ENCODE data around the gene PPM1K. TPM values are rescaled to one million over a fixed set of nuclear protein-coding genes. Genes with fewer than 3 reads are reported as not detected.

PPM1K gene
- polyA plus RNA-seq (2011; rRNA removed) (9.0 and 9.7 TPM in 2 replicates), polyA minus RNA-seq (2011; rRNA and poly(A)+ RNA removed) (11.8 and 21.3 TPM in 2 replicates)

GRCh38 chr4:88284439-88285234 is at the start of gene PPM1K:
TSS of gene PPM1K (minus strand) at chr4:88284561. CDS start at chr4:88278583, 5,978 bp downstream.
- CTCF ChIA-PET = interaction anchor here (0.9 to 1.9 kb wide), 8 partner anchors 9 to 231 kb away, joined by 3 to 5 read pairs (median 4); partner anchors contain the start of gene HERC5
- POLR2A ChIA-PET = no interaction called here
- TF ChIP-seq CTCF (IDR thresholded peaks at IDR 0.05; ENCODE audit: insufficient read depth, low read depth, low read length) = peak; percentile 28; the same call in 1 of the 2 replicates
- peak within 1 kb of the TSS; percentile 86 for H3K4me3 ChIP-seq (ENCODE audit: low read depth, low read length)
- DNase-seq (ENCODE audit: low read depth) = peak; percentile 91
- no peaks in the 10 kb centered on the region for H3K36me3 ChIP-seq (ENCODE audit: control insufficient read depth, insufficient read depth, low read length)
- 0 out of 2 replicates have a peak, but pooled peaks cover 1% of the 10 kb centered on the region for H3K27me3 ChIP-seq (ENCODE audit: control insufficient read depth, insufficient read depth, low read length)

DNA sequence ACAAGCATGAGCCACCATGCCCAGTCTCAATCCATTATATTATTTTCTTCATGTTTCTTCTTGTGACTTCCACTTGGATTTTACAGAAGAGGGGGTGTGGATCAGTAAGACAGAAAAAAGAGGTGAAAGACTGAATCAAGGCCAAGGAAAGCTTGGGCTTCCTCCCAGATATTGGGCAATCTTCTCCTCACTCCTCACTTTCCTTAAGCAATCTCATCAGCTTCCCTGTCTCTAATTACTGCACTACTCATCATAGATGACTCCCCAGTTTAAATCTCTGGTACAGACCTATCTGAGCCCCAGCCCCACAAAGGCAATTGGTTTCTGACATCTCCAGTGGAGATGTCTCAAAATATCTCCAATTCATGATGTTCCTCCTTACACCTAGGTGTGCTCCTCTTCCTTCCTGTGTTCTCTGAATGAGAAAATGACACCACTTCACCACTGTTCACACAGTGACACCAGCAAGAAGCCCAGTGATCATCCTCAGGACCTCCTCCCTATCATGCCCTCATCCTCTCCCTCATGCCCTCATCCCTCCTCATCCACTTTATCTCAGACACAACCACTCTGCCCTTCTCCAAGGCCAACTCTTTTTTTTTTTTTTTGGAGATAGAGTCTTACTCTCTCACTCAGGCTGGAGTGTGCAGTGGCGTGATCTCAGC is 49.5 kb upstream of the PPM1K start:
- POLR2A ChIA-PET = interaction anchor here (0.6 kb wide), 1 partner anchor 156 kb away, joined by 3 read pairs; no protein-coding TSS in a partner anchor

GRCh38 chr4:88327665-88328064 is 43.3 kb upstream of the PPM1K start:
- POLR2A ChIA-PET = no interaction called here

More for the DNA sequence above, 49.5 kb upstream of the PPM1K start:
- H3K27me3 ChIP-seq (ENCODE audit: control insufficient read depth, insufficient read depth, low read length) = no peaks in the 10 kb centered on the region
- no peak overlapping the region for H3K4me3 ChIP-seq (ENCODE audit: low read depth, low read length)
- no peaks in the 10 kb centered on the region for H3K36me3 ChIP-seq (ENCODE audit: control insufficient read depth, insufficient read depth, low read length)
- peak; percentile 26 for DNase-seq (ENCODE audit: low read depth)
- no peak for TF ChIP-seq CTCF (IDR thresholded peaks at IDR 0.05; ENCODE audit: insufficient read depth, low read depth, low read length)
- CTCF ChIA-PET = interaction anchor here (1.4 kb wide), 1 partner anchor 181 kb away, joined by 4 read pairs; no protein-coding TSS in a partner anchor

DNA sequence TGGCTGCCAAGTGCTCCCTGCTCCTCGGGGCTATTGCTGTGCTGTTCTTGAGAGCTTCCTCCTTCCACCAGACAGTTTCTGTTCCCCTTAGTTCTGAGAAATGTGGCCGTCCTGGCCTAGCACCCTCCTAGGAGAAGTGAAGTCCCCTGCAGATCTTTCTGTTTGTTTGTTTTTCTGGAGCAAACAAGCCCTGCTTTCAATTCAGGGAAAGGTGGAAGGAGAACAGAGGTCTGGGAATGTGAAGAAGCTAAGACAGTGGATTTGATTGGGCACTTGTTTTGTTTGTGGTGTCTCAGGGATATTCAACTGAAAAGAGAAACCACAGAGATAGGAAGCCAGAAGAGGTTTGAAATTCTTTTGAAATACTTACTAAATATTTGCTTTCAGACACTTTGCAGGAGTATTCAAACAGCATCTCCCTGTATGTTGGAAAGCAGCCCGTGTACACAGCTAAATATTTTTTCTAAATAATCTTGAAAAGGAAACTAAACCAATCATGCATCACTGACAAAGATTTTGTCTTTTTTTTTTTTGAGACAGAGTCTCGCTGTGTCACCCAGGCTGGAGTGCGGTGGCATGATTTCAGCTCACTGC is 36.5 kb upstream of the PPM1K start:
- ChIA-PET CTCF (interaction anchor here (0.6 to 1.4 kb wide), 3 partner anchors 15 to 627 kb away, joined by 3 to 4 read pairs (median 3); no protein-coding TSS in a partner anchor), POLR2A (no interaction called here)
- Histone ChIP-seq H3K27me3 (ENCODE audit: control insufficient read depth, insufficient read depth, low read length) (no peaks in the 10 kb centered on the region; the same call in 1 of the 2 replicates), H3K4me3 (ENCODE audit: low read depth, low read length) (no peak overlapping the region), H3K36me3 (ENCODE audit: control insufficient read depth, insufficient read depth, low read length) (no peaks in the 10 kb centered on the region)
- TF ChIP-seq CTCF (IDR thresholded peaks at IDR 0.05; ENCODE audit: insufficient read depth, low read depth, low read length) = no peak
- DNase-seq (ENCODE audit: low read depth) = peak; percentile 5

More at GRCh38 chr4:88327665-88328064, 43.3 kb upstream of the PPM1K start:
- no peak for TF ChIP-seq CTCF (IDR thresholded peaks at IDR 0.05; ENCODE audit: insufficient read depth, low read depth, low read length)
- DNase-seq (ENCODE audit: low read depth) = no peak
- no peaks in the 10 kb centered on the region for H3K27me3 ChIP-seq (ENCODE audit: control insufficient read depth, insufficient read depth, low read length)
- no peaks in the 10 kb centered on the region for H3K36me3 ChIP-seq (ENCODE audit: control insufficient read depth, insufficient read depth, low read length)
- no peak overlapping the region for H3K4me3 ChIP-seq (ENCODE audit: low read depth, low read length)
- CTCF ChIA-PET = interaction anchor here (1.0 kb wide), 1 partner anchor 146 kb away, joined by 3 read pairs; no protein-coding TSS in a partner anchor
